Epithelial cell of proximal tubule (primary cell): Measurements from ENCODE around the gene RASGRF1. TPM values are rescaled to one million over a fixed set of nuclear protein-coding genes. Genes with fewer than 3 reads are reported as not detected.
A peak's percentile ranks its signal among the peaks of the same experiment; 100 is the strongest.

Source experiments
- DNase-seq: peaks from one replicate; pipeline ENCODE4 v3.0.0-alpha.2; 2011; ENCODE audit warnings: low read depth
- H3K4me3 ChIP-seq: 2 replicates; pipeline ENCODE4 v1.5.1; 2011; ENCODE audit warnings: low read depth, mild to moderate bottlenecking, low read length
- CTCF ChIP-seq: conservative IDR thresholded peaks from 2 replicates; pipeline ENCODE4 v1.5.1; 2012; ENCODE audit warnings: low read depth, mild to moderate bottlenecking, low read length
- total RNA-seq: library from RNA; depleted of rRNA; stranded (reverse); fragments of >200 nt; gene quantifications from 2 replicates; pipeline ENCODE4 v1.2.3, GENCODE V29; 2015

The RASGRF1 gene
- total RNA-seq, 1 donor from 2014 or later: 5.9 TPM

DNA sequence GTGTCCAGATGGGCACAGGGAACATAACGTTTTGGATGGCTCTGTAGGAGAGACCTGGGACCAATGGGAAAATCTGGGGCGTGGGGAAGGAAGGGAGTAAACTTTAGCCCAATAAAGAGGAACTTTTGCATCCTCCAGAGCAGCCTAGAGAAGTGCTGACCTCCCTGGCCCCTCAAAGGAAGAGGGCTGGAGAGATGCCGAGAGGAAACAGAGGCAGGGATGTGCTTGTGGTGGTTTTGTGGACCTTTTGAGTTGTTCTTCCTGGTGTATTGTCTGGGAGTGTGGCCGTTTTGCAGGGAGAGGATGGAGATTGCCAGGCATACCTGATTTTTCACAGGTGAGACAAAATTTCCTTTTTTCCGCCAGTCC, 155.9 kb downstream of the RASGRF1 start:
- H3K4me3 ChIP-seq: no peak overlapping the region
- no peak for TF ChIP-seq CTCF
- DNase-seq: no peak

DNA sequence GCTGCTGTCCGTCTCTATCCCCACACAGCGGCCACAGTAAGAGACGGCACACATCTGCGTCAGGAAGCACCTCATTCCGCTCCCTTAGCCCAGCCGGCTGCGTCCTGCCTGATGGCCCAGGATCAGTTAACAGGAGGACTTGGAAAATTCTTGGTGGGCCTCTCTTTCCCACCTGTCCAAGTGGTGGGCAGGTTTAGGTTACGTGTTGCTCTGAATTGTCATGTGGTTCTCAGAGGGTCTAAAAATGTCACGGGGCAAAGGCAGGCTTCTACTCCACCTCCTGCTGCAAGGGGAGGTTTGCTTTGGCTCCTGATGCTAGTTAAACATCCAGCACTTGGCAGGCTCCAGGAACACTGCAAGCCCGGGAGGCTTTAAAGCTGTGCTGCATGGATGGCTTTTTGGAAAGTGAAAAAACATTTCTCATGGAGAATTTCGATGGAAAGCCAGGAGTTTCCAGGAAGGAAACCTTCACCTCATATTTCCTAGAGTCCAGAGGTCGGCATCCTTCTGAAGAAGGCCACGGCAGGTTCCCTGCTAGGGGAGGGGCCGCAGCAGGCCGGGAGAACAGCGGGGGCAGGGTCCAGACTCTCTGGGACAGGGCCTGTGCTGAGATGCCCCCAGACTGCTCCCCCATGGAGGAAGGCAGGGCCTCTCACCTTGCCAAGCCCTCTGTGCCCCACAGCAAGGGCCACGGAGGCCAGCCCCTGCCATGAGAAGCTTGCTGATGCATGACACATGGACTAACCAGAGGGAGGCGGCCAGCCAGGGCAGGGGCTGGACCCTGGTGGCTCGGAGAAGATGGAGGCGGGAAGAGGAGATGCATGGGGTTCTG, 156.5 kb downstream of the RASGRF1 start:
- no peak for TF ChIP-seq CTCF
- DNase-seq: no peak

GRCh38 chr15:78933187-78933822, 157.3 kb downstream of the RASGRF1 start:
- TF ChIP-seq CTCF: no peak
- no peak overlapping the region for H3K4me3 ChIP-seq
- no peak for DNase-seq

More for the DNA sequence above, 156.5 kb downstream of the RASGRF1 start:
- no peak overlapping the region for H3K4me3 ChIP-seq

- TF ChIP-seq CTCF: no peak
- no peak for DNase-seq
Measured at GRCh38 chr15:78932258-78932808, 158.2 kb downstream of the RASGRF1 start.

DNA sequence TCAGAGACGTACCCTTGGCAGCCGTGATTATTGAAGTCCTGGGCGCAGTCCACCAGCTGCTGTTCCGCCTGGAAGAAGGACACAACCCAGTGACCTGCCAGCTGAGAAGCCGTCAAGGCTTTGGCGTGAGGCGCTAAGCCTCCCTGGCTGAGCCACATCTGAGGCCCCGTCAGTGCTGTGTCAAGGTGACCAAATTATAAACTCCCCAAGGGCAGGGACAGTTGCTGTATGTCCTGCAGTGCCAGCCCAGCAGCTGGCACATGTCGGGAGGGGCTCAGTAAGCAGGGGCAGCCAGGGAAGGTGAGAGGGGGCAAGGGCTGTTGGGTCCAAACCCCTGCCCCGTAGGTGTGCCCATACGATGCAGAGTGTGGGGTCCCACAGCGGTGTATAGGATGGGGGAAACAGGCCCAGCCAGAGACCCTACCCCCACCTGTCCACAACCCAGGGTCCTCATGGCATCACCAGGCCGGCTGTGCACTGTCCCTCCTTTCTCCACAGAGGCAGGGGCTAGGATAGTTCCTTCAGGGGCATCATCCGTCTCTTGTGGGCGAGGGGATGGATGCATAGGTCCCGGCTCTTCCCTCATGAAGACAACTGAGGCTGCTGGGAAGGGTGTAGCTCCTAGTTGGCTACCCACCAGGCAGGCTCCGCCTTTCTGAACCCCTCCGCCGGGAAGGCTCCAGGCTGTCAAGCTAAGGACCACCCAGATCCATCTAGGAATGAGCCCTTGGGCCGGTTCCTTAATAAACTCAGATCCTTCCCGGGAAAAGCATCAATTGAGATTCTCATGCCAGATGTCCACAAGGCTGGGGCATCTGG, 158.9 kb downstream of the RASGRF1 start:
- DNase-seq: no peak
- H3K4me3 ChIP-seq: no peak overlapping the region
- TF ChIP-seq CTCF: no peak

More at GRCh38 chr15:78932258-78932808, 158.2 kb downstream of the RASGRF1 start:
- no peak overlapping the region for H3K4me3 ChIP-seq

DNA sequence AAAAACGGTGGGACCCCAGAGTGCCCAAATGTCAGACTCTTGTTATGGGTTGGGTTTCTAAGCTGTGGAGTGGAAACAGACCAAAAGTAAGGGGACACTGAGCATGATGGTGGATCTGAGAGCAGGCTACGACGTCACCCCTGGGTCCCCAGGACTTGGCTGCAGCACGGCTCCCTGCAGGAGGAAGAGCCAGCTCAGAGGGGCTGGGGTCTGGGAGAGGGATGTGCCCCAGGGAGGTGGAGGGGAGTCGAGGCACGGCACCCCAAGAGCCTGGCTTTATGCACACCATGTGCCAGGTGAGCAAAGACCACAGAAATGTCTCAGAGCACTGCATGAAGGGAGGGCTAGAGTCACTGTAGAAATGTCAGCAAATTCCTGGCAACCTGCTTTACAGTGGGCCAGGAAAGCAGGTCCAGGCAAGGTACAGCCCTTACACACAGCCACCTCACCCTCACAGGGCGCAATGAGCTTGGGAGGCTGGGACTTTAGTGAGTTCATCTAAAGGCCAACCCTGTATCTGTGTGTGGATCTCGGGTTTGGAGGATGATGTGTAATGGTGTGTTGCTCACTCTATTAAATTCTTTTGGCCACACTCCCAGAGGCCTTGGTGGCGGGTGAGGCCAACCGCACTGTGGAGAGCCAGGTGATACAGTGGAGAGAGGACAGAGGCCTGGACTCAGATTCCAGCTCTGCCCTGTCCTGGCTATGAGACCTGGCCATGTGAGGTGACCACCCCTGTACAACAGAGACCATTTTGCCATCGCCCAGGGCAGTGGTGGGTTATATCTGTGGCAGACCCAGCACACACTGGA, 159.8 kb downstream of the RASGRF1 start:
- no peak overlapping the region for H3K4me3 ChIP-seq
- TF ChIP-seq CTCF: no peak
- DNase-seq: peak; percentile 64
